Activated CD4-positive, alpha-beta T cell treated with anti-CD3 and anti-CD28 coated beads, Interleukin-2, amount 50 U/mL, for 4 hours (primary cell): ENCODE measurements around the gene MEF2D.
A peak's percentile ranks its signal among the peaks of the same experiment; 100 is the strongest.

ENCODE experiments used
- DNase-seq, 2 experiments: peaks; one replicate each; pipeline ENCODE4 v3.0.0-alpha.2; 2020

Gene MEF2D

DNA sequence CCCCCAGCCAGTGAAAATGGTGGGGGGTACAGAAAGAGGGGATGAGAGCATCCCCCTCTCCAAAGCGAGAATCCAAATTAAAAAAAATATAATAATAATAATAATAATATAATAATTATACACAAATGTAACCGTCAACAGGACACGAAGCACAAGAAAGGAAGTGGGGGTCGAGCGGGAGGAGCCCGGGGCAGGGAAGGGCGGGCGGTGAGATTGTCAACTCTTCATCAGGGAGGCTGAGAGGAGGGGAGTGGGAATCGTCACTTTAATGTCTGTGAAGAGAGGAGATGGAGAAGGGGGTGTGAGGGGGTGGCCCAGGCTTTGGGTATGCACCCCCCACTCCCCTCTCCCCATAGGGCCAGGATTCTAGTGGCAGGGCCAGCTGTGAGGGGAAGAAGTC is 33.2 kb downstream of the MEF2D start:
- no peak for DNase-seq

DNA sequence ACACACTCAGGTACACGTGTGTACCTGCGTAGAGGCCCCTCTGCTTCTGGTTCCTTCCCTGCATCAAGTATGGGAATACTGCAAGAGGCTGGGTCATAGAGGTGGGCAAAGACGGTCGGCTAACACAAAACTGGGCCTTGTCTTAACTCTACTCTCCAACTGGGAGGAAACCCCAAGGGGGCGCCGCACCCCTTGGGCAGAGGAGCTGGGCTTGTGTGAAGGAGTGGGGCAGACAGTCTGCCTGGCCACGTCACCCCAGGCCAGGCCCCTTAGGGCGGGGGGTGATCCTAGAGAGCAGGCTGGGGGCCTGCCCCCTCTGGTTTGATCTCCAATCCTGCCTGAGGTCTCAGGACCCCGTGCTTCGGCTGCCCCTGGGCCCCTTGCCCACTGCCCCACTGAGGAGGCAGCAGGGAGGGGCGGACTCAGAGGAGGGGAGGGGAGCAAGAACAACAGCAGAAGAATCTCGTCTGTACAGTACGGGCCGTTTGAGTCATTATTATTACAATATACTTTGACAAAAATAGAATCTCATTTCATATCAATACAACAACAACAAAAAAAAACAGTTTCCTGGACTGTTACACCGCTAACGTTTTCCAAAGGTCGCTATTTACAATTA is 34.7 kb downstream of the MEF2D start:
- no peak for DNase-seq

DNA sequence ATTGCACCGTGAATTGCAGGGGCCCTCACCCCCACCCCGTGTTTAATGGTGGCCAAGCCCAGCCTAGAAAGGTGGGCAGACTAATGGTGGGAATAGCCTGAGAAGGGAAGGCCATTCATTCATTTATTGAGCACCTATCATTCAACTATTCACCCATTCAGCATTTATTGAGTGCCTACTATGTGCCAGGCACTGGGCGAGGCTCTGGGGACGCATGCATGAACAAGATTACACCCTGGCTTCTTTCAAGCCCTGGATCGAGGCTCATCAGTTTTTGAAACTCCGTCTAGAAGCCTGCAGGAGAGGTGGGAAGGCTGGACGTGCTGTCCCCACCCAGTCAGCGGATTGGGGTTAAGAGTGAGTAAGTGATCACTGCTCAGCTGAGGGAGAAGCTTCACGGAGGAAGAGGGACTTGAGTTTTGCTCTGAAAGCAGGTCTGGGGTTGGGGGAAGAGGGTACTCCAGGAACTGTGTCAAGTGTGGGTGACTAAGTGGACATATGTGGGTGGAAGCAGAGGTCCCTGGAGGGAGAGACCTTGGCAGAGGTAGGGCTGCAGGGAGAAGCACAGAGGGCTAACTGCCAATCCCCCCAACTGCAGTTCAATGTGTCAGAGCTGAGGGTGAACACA is 35.6 kb downstream of the MEF2D start:
- DNase-seq: no peak

DNA sequence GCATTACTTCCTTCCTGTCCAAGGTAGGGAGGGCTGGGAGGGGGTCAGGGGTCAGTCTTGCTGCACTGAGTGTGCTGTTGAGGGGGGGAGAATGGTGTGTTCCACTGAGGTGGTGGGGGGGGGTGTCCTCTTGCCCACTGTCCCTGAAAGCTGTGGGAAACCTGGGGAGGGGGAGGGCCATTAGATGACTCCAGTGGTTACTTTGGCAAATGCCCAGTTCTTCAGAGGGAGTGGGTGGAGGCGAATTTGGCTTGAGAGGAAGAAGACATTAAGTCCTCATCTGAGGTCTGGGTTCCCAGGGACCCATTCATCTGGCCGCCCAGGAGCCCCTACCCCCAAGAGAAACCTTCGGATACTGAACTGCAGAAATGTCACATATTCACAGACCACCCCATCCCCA is 36.2 kb downstream of the MEF2D start:
- DNase-seq: no peak

DNA sequence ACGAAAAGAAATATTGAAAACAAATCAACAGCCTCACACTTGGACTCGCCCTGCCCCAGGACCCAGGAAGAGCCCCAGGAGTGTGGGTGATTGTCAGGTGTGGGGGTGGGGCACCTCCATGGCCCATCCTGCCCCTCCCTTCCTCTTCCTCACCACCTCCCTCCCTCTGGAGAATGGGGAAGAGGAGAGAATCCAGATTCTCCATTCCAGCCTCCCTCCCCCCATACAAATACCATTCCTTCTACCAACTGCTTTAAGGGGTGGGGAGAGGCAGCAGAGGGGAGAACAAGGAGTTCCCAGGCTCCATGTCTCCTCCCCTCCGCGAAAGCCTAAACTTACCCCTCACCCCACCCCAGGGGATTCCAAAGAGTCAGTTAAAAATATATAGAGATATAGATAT is 36.7 kb downstream of the MEF2D start:
- DNase-seq: no peak

DNA sequence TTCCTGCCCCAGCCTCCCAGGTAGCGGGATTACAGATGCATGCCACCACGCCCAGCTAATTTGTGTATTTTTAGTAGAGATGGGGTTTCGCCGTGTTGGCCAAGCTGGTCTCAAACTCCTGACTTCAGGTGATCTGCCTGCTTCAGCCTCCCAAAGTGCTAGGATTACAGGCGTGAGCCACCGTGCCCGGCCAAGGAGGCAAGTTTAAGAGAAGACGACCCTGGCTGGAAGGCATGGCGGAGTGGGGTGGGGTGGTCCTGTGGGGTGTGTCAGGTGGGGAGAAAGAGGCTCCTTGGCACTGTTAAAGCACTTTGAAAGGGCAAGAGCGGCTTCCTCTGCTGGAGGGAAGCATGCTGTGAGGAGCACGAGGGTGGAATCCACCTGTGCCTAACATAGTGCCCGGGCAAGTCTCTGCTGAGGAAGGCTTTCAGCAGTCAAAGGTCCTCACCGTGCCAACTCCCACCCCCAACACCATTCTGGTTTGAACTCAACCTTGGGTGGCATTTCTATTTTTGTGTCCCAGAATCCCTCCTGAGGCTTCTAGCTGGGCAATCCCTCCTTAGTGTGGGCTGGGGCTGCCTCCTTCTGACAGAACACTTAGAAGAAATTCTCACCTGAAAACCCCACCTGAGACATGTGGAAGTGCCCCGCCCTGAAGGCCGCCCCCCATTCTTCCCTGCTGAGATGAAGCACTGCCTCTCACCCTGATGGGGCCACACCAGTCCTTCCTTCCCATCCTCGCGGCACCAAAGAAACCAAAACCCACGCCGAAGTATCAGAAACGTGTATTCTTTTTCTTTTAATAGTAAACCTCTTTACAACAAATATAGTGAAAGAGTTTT is 37.4 kb downstream of the MEF2D start:
- DNase-seq: no peak

DNA sequence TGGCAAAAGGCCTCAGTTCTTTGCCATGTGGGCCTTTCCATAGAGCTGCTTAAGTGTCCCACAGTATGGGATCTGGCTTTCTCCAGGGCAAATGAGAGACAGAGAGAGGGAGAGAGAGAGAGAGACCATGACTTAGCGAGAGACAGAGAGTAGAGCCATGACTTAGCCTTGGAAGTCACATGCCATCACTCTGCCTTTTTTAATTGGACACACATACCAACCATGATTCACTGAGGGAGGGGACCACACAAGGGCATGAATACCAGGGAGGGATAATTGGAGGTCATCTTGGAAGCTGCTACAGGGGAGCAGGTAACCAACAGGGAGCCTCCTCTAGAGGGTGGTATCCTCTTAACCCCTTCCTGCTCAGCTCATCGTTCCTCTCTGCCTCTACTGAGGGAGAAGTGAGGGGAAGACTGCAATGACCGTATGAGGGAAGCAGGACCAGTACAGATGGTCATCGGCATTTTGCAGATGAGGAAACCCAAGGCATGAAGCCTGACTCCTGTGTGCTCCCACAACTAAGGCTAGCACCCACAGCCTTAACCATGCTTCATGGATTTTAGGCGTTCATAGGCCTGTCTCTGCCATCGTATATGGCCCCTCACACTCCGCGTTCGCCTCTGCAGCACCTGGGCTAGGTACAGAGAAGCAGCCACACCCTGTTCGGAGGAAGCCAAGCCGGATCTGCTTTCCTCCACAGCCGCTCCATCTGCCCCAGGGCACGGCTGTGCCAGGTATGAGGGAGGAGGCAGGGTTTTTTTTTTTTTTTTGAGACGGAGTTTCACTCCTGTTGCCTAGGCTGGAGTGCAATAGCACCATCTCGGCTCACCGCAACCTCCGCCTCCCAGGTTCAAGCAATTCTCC is 38.6 kb downstream of the MEF2D start:
- DNase-seq: no peak

DNA sequence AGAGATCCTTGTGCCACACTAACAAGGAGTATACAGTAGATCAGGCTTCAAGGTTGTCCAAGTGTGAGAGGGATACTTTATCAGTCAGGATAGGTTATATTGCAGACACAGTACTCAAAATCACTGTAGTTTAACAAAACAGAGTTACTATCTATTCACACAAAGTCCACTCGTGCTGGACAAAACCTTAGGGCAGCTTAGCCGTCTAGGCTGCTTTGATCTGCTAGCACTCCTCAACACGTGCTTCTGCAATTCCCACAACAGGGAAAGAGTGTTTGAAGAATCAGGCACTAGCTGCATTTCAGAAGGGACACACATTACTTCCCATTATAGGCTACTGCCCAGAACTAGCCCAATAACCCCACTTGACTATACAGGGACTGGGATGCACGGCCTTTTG is 39.5 kb downstream of the MEF2D start:
- DNase-seq: no peak

DNA sequence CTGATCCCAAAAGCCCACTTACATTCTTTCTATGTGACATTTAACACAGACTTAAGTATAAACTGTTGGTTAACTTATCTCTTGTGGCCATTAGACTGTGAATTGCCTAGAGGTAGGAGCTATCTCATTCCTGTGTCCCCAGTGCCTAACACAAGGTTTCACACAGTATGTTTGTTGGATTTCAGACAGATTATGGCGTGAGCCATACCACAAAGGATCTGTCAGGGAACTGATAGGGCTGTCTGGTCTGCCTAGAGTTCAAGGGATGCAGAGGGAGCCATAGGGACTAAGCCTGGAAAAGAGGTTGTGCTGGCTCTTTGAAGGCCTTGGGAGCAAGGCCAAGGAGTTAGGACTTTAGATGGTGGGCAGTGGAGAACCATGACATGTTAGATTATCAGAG is 40.0 kb downstream of the MEF2D start:
- DNase-seq: no peak

DNA sequence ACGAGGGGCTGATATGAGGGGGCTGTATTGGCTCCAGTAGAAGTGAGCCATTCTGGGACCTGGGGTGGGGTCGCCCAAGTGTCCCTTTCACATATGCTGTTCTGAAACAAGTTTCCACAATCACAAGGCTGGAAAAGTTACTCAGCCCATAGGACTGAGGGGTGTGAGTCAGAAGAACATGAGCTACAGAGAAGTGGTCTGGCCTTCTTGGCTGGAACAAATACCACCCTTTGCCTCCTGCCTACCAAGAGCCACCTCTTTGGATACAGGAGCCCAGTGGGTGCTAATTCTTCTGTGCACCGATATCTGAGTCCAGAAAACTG is 42.4 kb downstream of the MEF2D start:
- no peak for DNase-seq

DNA sequence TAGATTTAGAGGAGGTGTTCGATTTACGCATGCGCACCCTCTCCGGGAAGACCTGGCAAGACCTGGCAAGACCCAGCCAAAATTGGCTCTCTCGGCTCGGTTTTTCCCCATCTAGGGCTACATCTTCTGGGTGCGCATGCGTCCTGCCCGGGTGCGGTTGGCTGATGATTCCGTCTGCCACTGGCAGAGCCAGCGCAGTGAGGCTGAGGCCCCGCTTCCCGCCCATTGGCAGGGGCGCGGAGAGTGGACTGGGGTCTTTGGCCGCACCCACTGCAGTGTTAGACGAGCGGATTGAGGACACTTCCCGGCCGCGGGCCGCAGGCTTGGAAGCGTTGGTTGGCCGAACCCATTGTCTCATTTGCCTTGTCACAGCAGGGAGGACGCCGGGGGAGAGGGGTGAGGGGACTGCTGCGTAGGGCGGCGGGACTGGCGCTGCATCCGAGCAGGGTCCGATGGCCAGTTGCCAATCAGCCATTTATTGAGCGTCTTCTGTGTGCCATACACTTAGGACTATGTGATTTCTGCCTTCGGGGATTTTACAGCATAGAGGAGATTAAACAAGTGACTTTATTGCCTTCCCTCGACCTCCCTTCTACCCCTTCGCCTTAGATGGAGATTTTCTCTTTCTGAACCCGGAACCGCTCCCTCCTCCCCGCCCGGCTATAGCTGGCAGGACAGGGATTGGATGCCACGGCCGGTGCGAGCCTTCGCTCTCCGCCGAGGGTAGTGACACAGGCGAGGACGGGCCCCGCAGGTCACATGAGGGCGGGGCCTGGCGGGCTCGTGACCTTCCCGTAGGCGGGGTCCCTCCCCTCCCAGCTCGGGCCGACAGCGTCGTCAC is 43.7 kb downstream of the MEF2D start:
- DNase-seq: peak; percentile 95 to 98

DNA sequence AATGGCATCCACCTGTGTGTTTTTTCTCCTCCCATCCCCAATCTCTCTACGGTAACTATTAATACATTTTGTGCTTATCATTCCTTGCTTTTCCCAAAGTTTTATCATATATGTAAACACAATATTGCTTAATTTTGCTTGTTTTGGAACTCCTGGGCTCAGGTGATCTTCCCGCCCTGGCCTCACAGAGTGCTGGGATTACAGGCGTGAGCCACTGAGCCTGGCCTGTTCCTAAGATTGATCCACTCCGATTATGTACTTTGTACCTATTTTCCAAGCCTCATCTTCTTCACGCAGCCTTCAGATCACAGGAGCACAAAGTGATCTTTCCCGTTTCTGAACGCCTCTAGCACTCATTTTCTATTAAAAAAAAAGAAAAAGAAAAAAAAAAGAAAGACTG is 45.2 kb downstream of the MEF2D start:
- DNase-seq: no peak

DNA sequence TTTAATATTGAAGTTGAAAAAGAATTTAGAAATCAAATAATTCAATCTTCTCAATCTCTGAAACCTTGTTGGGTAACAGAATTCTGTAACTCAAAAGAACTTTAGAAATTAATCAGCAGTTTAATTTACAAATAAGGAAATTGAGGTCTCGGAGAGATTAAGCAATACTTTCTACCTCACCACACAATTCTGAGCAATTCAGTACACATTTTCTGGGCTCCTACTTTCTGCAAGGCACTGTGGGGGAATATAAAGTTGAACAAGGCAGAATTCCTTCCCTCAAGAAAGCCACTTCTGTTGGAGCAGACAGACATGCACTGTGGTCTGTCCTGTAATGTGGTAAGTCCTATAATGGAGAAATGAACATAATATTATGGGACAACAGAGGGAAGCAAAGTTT is 47.7 kb downstream of the MEF2D start:
- DNase-seq: no peak

DNA sequence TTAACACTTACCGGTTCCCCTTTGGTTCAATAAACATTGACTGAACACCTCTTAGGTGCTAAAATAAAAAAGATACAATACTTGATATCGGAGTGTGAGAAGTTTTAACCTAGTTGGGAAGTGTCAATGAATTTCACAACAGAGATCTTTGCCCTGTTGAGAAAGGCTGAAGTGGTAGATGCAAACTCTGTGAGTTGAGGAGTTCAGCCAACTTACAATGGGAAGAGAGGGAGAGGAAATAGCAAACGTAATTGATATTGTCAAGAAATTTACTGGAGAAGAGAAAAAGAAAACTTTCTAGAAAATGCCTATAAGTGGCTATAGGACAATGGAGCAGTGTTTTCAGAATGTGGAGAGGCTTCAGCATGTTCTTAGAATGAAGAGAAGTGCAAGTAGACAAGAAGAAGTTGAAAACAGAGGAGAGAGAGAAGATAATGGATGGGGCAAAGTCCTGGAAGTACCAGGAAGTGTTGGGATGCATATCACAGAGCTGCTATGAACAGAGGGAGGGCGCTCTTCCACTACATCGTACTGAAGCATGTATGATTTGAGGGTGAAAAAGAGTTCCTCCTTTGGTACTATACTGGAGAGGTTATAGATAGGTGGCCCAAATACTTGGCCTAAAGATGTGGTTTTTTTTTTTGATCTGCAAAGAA is 48.9 kb downstream of the MEF2D start:
- no peak for DNase-seq

DNA sequence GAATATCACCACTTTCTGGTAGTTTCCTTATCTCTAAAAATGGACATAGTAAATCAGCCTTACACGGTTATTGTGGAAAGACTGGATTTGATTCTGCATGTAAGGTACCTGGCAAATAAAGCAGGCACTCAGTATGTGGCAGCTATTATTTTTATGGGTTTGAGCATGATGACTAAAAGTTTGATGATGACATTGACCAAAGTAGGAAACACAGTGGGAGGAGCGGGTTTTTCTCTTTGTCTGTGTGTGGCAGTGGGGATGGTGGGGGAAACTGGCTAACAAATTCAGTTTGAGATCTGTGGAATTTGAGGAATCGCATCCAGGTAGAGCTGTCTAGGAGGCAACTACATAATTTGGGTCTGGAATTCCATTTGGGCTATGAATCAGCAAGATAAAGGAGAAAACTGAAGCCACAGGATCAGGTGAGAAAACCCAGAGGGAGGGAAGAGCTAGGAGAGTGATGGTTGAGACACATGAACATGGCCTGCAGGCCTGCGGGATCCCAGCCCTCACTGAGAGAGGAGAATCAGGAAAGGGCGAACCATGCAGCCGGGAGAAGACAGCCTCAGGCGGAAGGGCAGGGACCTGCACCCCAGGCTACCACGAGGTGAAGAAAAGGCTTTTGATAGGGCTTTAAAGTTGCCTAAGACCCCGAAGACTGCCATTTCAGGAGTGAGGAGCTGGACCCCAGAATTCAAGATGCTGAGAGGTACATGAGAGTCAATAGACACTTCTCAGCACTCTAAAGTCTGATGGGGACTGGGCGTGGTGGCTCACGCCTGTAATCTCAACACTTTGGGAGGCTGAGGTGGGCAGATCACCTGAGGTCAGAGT is 52.2 kb downstream of the MEF2D start:
- DNase-seq: no peak

DNA sequence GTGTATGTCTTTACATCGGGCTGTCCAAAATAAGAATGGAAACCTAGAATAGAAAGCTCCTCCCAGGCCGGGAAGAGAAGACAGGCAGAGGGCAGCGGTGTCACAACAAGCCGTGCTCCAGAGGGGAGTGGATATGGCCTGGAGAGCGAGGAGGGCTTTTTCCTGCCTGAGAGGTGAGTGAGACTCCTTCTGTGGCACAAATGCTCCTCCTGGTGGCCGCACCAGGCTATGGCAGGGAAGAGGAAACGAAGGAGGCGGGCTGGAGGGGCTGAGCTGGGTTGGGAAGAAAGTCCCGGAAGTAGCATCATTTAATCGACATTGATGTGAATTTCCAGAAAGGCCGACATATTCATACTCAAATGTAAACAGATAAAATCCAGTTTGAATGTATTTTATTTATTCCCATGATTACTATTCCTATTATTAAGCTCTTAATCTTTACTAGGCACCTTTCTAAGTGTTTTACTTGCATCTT is 54.7 kb downstream of the MEF2D start:
- DNase-seq: peak; percentile 74 to 77

DNA sequence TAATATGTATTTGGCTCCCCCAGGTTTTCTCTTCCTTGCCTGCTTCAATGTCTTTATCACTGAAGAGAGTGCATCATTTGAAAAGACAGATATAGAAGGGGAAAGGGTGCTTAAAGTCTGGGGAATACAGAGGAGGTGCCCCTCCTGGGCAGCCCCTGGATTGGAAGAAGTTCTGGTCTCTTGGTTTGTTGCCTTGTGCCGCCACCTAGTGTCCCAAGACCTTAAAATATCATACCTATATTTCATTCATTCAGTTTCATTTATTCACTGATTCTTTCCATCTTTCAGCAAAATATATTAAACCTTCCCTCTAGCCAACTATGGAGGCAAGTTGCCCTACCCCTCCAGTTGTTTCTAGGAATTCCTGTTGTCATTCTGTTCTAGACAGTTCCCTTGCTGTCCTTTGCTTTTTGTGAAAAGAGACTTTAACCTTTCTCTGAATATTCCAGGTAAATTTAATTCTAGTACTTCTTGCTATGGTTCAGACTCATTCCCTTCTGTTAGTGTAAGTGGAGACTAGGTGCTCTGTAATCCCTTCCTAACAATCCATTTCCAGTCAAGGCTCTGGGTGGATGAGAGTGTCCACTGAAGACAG is 56.1 kb downstream of the MEF2D start:
- no peak for DNase-seq

DNA sequence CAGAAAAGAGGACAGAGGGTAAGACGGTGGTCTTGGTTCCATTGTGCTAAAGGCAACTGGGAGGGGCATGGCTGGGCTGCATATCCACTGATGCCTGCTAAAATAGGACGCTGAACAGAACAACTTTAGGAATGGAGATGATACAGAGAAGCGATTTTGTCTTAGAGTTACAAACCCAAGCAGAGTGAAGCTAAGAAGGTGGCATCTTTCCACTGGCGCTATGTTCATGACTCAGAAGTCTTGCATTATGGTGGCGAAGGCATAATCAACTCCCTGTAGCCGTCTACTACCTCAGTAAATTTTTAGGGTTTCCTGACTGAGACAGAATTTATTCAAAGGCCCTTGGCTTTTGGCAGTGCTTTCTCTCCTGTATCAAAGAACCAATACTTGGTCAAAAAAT is 57.3 kb downstream of the MEF2D start:
- DNase-seq: no peak

DNA sequence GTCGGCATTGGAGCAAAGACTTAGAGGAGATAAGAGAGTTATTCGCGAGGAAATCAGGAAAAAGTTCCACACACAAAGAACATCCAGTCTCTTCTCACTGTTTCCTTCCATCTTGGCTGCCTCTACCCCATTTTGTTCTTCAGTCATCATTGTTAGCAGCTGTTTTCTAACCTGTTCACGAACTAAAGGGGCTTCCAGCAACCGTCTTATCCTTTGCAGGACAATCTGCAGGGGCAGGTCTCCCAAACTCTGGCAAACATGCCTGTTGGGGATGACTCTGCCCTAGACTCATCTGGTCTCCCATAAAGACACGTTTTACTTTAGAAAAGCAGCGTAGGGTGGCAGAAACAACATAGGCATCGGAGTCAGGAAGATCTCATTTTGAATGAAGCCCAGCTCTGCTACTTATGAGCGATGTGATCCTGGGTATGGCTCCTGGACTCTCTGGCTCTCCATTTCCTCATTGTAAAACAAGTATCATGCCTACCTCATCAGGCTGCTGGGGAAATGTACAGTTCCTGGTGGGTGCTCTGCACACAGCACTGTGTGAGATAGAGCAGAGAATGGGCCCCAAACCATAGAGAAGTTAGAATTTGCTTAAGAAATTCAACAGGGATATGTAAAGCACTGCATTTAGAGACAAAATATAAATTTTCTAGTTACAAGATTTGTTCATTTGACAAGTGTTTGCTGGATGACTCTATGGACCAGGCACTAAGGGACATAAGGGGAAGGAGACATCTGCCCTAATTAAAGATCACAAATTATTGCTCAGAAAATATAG is 59.7 kb downstream of the MEF2D start:
- no peak for DNase-seq

DNA sequence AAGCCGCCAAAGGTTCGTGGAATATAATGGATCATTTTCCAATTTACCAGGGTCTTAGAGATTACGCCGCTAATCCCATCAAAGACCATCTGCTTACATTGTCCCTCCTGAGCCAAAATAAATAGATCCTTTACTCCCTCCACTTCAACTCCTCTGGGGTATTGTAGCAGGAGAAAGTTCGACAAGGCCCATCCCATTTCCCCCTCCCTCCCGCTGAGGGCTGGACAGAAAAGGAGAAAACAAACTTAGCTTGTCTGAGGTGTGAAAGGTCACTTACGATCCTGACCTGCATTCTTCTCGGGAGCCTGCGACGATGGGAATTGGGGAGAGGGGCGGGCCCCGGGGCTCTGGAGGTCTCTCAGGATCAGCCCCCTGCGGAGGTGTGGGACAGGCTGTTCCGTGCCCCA is 60.8 kb downstream of the MEF2D start:
- no peak for DNase-seq
